SH-SY5Y (cell line): ENCODE results near the gene LARP6.

Source experiments
- GATA2 ChIP-seq: IDR thresholded peaks from 2 replicates; pipeline ENCODE4 v1.6.1; 2011; ENCODE audit warnings: mild to moderate bottlenecking, low read depth, low read length
- GATA3 ChIP-seq: IDR thresholded peaks from 2 replicates; pipeline ENCODE4 v1.6.1; 2011; ENCODE audit warnings: low read depth, mild to moderate bottlenecking, low read length, moderate library complexity

Gene LARP6

GRCh38 chr15:70845602-70846360, 8.2 kb downstream of the LARP6 start:
- TF ChIP-seq GATA3 = no peak
- TF ChIP-seq GATA2 = no peak

- TF ChIP-seq GATA2 (no peak), GATA3 (no peak)
Measured at GRCh38 chr15:70837476-70837875, 16.5 kb downstream of the LARP6 start.

GRCh38 chr15:70835841-70836240, 18.1 kb downstream of the LARP6 start:
- TF ChIP-seq GATA2 (no peak), GATA3 (no peak)

GRCh38 chr15:70835415-70835814, 18.5 kb downstream of the LARP6 start:
- TF ChIP-seq GATA3 = 0 out of 2 replicates have a peak, but pooled peaks have one; percentile 20
- TF ChIP-seq GATA2 = no peak

GRCh38 chr15:70834999-70835398, 19.0 kb downstream of the LARP6 start:
- TF ChIP-seq GATA3 (no peak), GATA2 (no peak)

- TF ChIP-seq GATA2 = no peak
Measured at GRCh38 chr15:70833861-70834765, 19.8 kb downstream of the LARP6 start.

GRCh38 chr15:70833422-70833821, 20.5 kb downstream of the LARP6 start:
- TF ChIP-seq GATA2 (no peak), GATA3 (no peak)

GRCh38 chr15:70832176-70832575, 21.8 kb downstream of the LARP6 start:
- TF ChIP-seq GATA3 = no peak
- no peak for TF ChIP-seq GATA2

- TF ChIP-seq GATA3 = no peak
- TF ChIP-seq GATA2 = no peak
Measured at GRCh38 chr15:70831094-70831911, 22.7 kb downstream of the LARP6 start.

- TF ChIP-seq GATA2 (no peak), GATA3 (no peak)
Measured at GRCh38 chr15:70830615-70831014, 23.3 kb downstream of the LARP6 start.

GRCh38 chr15:70829371-70830166, 24.4 kb downstream of the LARP6 start:
- TF ChIP-seq GATA2 (no peak), GATA3 (no peak)

- no peak for TF ChIP-seq GATA3
- no peak for TF ChIP-seq GATA2
Measured at GRCh38 chr15:70827721-70828120, 26.2 kb downstream of the LARP6 start.

GRCh38 chr15:70826634-70827033, 27.3 kb downstream of the LARP6 start:
- TF ChIP-seq GATA2 = no peak
- no peak for TF ChIP-seq GATA3
